ENCODE data around the gene SSH2.

DNA sequence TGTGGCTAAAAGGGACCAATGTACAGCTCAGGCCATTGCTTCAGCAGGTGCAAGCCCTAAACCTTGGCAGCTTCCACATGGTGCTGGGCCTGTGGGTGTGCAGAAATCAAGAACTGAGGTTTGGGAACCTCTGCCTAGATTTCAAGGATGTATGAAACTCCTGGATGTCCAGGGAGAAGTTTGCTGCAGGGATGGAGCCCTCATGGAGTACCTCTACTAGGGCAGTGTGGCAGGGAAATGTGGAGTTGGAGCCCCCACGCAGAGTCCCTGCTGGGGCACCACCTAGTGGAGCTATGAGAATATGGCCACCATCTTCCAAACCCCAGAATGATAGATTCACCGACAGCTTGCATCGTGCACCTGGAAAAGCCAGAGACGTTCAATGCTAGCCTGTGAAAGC is 24.4 kb upstream of the SSH2 start:
- TF ChIP-seq EZH2 (IDR thresholded peaks at IDR 0.05; ENCODE audit: borderline replicate concordance, low read depth, low read length) (no peak), ZC3H4 (CRISPR knock-in tag; IDR thresholded peaks at IDR 0.05; ENCODE audit: borderline replicate concordance) (no peak), ZNF143 (CRISPR knock-in tag; IDR thresholded peaks at IDR 0.05) (no peak), EP300 (IDR thresholded peaks at IDR 0.05; ENCODE audit: low read length) (no peak), TCF7L2 (IDR thresholded peaks at IDR 0.05; ENCODE audit: low read depth, low read length) (no peak)
- TF ChIP-seq, protein P1, sequence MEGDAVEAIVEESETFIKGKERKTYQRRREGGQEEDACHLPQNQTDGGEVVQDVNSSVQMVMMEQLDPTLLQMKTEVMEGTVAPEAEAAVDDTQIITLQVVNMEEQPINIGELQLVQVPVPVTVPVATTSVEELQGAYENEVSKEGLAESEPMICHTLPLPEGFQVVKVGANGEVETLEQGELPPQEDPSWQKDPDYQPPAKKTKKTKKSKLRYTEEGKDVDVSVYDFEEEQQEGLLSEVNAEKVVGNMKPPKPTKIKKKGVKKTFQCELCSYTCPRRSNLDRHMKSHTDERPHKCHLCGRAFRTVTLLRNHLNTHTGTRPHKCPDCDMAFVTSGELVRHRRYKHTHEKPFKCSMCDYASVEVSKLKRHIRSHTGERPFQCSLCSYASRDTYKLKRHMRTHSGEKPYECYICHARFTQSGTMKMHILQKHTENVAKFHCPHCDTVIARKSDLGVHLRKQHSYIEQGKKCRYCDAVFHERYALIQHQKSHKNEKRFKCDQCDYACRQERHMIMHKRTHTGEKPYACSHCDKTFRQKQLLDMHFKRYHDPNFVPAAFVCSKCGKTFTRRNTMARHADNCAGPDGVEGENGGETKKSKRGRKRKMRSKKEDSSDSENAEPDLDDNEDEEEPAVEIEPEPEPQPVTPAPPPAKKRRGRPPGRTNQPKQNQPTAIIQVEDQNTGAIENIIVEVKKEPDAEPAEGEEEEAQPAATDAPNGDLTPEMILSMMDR (IDR thresholded peaks at IDR 0.05 in 2 of 3, conservative IDR thresholded peaks at IDR 0.05 in 1 of 3; ENCODE audit: insufficient read depth in 2 of 3, low read depth in 1 of 3, low read length in 3 of 3), result peak; percentile 13 to 34 (median 22); a peak in 2 of 6 replicates
